Neuronal stem cell (in vitro differentiated cells): Measurements from ENCODE around the gene RNU6-9.

Experiments
- DNase-seq: peaks from one replicate; pipeline ENCODE4 v3.0.0-alpha.2; 2013; ENCODE audit warnings: low spot score
- H2AFZ ChIP-seq: one replicate; pipeline ENCODE4 v1.6.1; 2013; ENCODE audit warnings: mild to moderate bottlenecking, low read length, inconsistent platforms
- H2AK5ac ChIP-seq: 2 replicates; pipeline ENCODE4 v1.6.1; 2013; ENCODE audit warnings: low read depth, mild to moderate bottlenecking, inconsistent platforms, low read length, moderate library complexity, mixed read lengths
- H2BK120ac ChIP-seq: 2 replicates; pipeline ENCODE4 v1.6.1; 2013; ENCODE audit warnings: low read depth, mild to moderate bottlenecking, inconsistent platforms, low read length, moderate library complexity, mixed read lengths
- H2BK12ac ChIP-seq: one replicate; pipeline ENCODE4 v1.6.1; 2013; ENCODE audit warnings: low read length, inconsistent platforms
- H2BK15ac ChIP-seq: 2 replicates; pipeline ENCODE4 v1.6.1; 2013; ENCODE audit warnings: mild to moderate bottlenecking, low read length, inconsistent platforms, mixed read lengths
- H2BK5ac ChIP-seq: one replicate; pipeline ENCODE4 v1.6.1; 2013; ENCODE audit warnings: inconsistent platforms, mild to moderate bottlenecking, low read length, moderate library complexity
- H3K14ac ChIP-seq: one replicate; pipeline ENCODE4 v1.6.1; 2013; ENCODE audit warnings: low read length, inconsistent platforms
- H3K18ac ChIP-seq: 2 replicates; pipeline ENCODE4 v1.6.1; 2013; ENCODE audit warnings: low read length, inconsistent platforms
- H3K23ac ChIP-seq: 2 replicates; pipeline ENCODE4 v1.6.1; 2013; ENCODE audit warnings: low read depth, mild to moderate bottlenecking, mixed read lengths, low read length, inconsistent platforms; ENCODE audit not compliant: poor library complexity
- H3K27ac ChIP-seq: replicated peaks from 3 replicates; pipeline ENCODE4 v1.5.1; 2013; ENCODE audit warnings: low read length, inconsistent platforms
- H3K27me3 ChIP-seq, 3 experiments: 2 replicates each; pipeline ENCODE4 v1.6.1; 2013; ENCODE audit warnings: low read length in 3 of 3, mild to moderate bottlenecking in 2 of 3, inconsistent platforms in 1 of 3, low read depth in 1 of 3, mixed read lengths in 1 of 3, moderate library complexity in 1 of 3; ENCODE audit not compliant: control insufficient read depth in 3 of 3, insufficient read depth in 3 of 3
- H3K36me3 ChIP-seq, 2 donors: replicated peaks in 1 of 2; 2 replicates each; pipeline ENCODE4 v1.6.1; 2013; ENCODE audit warnings: low read length in 2 of 2; ENCODE audit not compliant: control insufficient read depth in 2 of 2, insufficient read depth in 2 of 2
- H3K4ac ChIP-seq: 2 replicates; pipeline ENCODE4 v1.6.1; 2013; ENCODE audit warnings: inconsistent platforms, mild to moderate bottlenecking, low read length, moderate library complexity
- H3K4me1 ChIP-seq, 2 donors: 1 replicate in 1 of 2; 2 replicates in 1 of 2; pipeline ENCODE4 v1.6.1; 2013; ENCODE audit warnings: low read length in 2 of 2, low read depth in 1 of 2; ENCODE audit not compliant: control insufficient read depth in 2 of 2, insufficient read depth in 1 of 2
- H3K4me2 ChIP-seq: one replicate; pipeline ENCODE4 v1.6.1; 2013; ENCODE audit warnings: mild to moderate bottlenecking, low read length, inconsistent platforms; ENCODE audit not compliant: insufficient read depth, poor library complexity, severe bottlenecking
- H3K4me3 ChIP-seq, 2 donors: 2 replicates each; pipeline ENCODE4 v1.5.1; 2013; ENCODE audit warnings: low read length in 2 of 2, mild to moderate bottlenecking in 2 of 2, inconsistent platforms in 1 of 2, moderate library complexity in 1 of 2
- H3K79me1 ChIP-seq: one replicate; pipeline ENCODE4 v1.6.1; 2013; ENCODE audit warnings: low read depth, mild to moderate bottlenecking, inconsistent platforms, low read length, moderate library complexity
- H3K9ac ChIP-seq: one replicate; pipeline ENCODE4 v1.6.1; 2013; ENCODE audit warnings: mild to moderate bottlenecking, low read depth, low read length, inconsistent platforms; ENCODE audit not compliant: poor library complexity
- H3K9me3 ChIP-seq, 2 donors: replicated peaks in 1 of 2; 2 replicates each; pipeline versions ENCODE3 to v1.6.1; 2013; ENCODE audit warnings: low read length in 2 of 2, mild to moderate bottlenecking in 2 of 2, inconsistent platforms in 1 of 2, low read depth in 1 of 2, mixed read lengths in 1 of 2, moderate library complexity in 1 of 2; ENCODE audit not compliant: control insufficient read depth in 2 of 2, insufficient read depth in 1 of 2
- H4K8ac ChIP-seq: one replicate; pipeline ENCODE4 v1.6.1; 2013; ENCODE audit warnings: low read depth, mild to moderate bottlenecking, inconsistent platforms, low read length, moderate library complexity
- H4K91ac ChIP-seq: one replicate; pipeline ENCODE4 v1.6.1; 2013; ENCODE audit warnings: low read length, low read depth, mild to moderate bottlenecking, inconsistent platforms; ENCODE audit not compliant: poor library complexity
- WGBS, 2 donors: extraction: QIAGEN DNeasy Blood & Tissue Kit; methylation state at CpG; one replicate each; pipeline ENCODE4 v1.1.7; 2013; ENCODE audit warnings: missing lambda C conversion rate in 2 of 2, mixed read lengths in 1 of 2; ENCODE audit not compliant: insufficient read length in 2 of 2, insufficient replicate concordance in 1 of 2; ENCODE audit errors: extremely low coverage in 2 of 2; 5-methylcytosine and 5-hydroxymethylcytosine counted together

RNU6-9 gene

DNA sequence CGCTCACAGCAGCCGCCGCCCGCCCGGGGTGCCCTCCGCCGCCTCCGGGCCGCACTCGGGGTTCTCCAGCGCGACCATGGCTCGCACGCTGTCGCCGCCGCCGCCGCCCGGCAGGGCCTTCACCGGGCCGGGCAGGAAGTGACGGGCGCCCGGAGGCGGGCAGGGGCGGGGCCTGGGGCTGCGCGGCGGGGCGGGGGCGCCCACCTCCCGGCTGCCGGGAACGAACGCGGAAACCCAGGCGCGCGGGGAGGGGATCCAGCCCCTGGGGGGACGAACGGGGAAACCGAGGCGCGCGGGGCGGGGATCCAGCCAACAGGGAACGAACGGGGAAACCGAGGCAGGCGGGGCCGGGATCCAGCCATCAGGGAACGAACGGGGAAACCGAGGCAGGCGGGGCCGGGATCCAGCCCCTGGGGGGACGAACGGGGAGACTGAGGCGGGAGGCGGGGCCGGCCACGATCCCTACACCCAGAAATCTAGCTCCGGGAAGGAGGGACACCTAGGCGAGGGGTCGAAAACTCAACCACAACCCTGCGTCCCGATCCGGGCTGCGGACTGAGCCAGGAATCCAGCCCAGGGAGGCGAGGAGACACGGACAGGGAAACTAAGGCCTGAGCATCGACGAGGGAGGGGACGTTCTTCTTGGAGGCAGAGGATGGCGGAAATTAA lies 19.9 kb downstream of the RNU6-9 start, which contains the start of gene R3HDM4:
Gene R3HDM4 (minus strand): TSS at position 140 of the 669 bp plus-strand sequence. CDS start 62 bp downstream, at position 78.
- Histone ChIP-seq H3K27ac (no peak within 1 kb of the TSS), H3K9me3 (no peaks in the 10 kb centered on the region), H3K4ac (peak within 1 kb of the TSS; percentile 53)

DNA sequence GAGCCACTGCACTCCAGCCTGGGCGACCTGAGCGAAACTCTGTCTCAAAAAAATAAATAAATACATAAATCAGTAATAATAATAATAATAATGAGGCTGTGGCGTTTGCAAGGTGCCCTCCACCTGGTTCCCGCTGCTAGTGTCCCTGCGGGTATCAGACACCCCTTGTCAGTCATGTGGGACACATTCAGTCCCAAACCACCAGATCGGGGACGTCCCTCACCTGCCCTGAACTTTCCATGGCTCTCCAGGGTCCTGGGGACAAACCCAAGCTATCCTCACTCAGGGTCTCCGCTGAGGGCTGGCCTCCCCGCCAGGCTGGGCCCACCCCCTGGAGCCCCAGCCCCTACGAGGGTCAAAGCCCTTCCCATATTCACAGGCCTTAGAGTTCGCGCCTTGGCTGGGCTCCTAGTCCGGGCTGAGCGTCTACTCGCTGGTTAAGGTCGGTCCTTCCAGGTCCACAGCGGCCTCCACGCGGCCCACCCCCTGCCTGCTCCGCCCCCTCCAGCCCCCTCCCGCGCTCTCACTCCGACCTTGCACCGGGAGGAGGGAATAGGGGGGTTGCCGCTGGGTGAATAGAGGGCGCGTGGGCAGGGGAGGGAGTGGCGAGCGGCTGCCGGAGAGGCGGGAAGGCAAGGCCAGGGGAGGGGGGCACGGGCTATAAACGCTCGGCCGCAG lies 23.5 kb downstream of the RNU6-9 start:
- peaks cover 5% of the 10 kb centered on the region for H3K79me1 ChIP-seq
- peaks cover 0 to 14% of the 10 kb centered on the region in 2 donors for H3K36me3 ChIP-seq
- peaks cover 0 to 50% (median 24%) of the 10 kb centered on the region in 3 experiments for H3K27me3 ChIP-seq
- WGBS, 2 donors: no CpG with 5 or more reads among the region's 35 CpGs
- no peak overlapping the region for H3K27ac ChIP-seq
- H3K4me1 ChIP-seq: peaks cover 6 to 7% of the 10 kb centered on the region in 2 donors
- H2BK120ac ChIP-seq: peak overlapping the region; percentile 94
- H4K8ac ChIP-seq: no peak overlapping the region
- peak overlapping the region; percentile 88 for H3K9ac ChIP-seq
- peak overlapping the region; percentile 39 for H2BK5ac ChIP-seq
- peak overlapping the region; percentile 86 for H3K4me2 ChIP-seq
- H2AK5ac ChIP-seq: peak overlapping the region; percentile 90
- no peak for DNase-seq
- H3K4me3 ChIP-seq: peak overlapping the region; percentile 59 to 80
- H3K14ac ChIP-seq: peak overlapping the region; percentile 94
- H3K9me3 ChIP-seq: no peaks in the 10 kb centered on the region
- H3K23ac ChIP-seq: no peak overlapping the region
- no peak overlapping the region for H4K91ac ChIP-seq
- H2BK15ac ChIP-seq: peak overlapping the region; percentile 98
- H3K4ac ChIP-seq: no peak overlapping the region
- peak overlapping the region; percentile 96 for H3K18ac ChIP-seq
- peak overlapping the region; percentile 90 for H2AFZ ChIP-seq
- no peak overlapping the region for H2BK12ac ChIP-seq

More for the DNA sequence above, 19.9 kb downstream of the RNU6-9 start, which contains the start of gene R3HDM4:
- H4K8ac ChIP-seq: no peak within 1 kb of the TSS
- H2AK5ac ChIP-seq: peak within 1 kb of the TSS; percentile 100
- H3K23ac ChIP-seq: peak within 1 kb of the TSS; percentile 96
- peak within 1 kb of the TSS; percentile 93 for H2AFZ ChIP-seq
- peaks cover 3 to 5% of the 10 kb centered on the region in 2 donors for H3K4me1 ChIP-seq
- no peak within 1 kb of the TSS for H2BK15ac ChIP-seq
- peaks cover 0 to 18% (median 7%) of the 10 kb centered on the region in 3 experiments for H3K27me3 ChIP-seq
- H3K9ac ChIP-seq: peak within 1 kb of the TSS; percentile 91
- H3K18ac ChIP-seq: peak within 1 kb of the TSS; percentile 96
- no CpG with 5 or more reads among the region's 76 CpGs for WGBS, 2 donors
- H3K14ac ChIP-seq: peak within 1 kb of the TSS; percentile 97
- DNase-seq: no peak
- H3K79me1 ChIP-seq: peaks cover 10% of the 10 kb centered on the region
- H3K36me3 ChIP-seq: peaks cover 0 to 5% of the 10 kb centered on the region in 2 donors
- H4K91ac ChIP-seq: peak within 1 kb of the TSS; percentile 85
- peak within 1 kb of the TSS; percentile 91 to 99 for H3K4me3 ChIP-seq
- no peak within 1 kb of the TSS for H2BK12ac ChIP-seq
- H3K4me2 ChIP-seq: peak within 1 kb of the TSS; percentile 96
- no peak within 1 kb of the TSS for H2BK120ac ChIP-seq
- peak within 1 kb of the TSS; percentile 90 for H2BK5ac ChIP-seq

- Histone ChIP-seq H3K18ac (peak within 1 kb of the TSS; percentile 96), H4K91ac (no peak within 1 kb of the TSS), H2BK120ac (peak within 1 kb of the TSS; percentile 94), H4K8ac (no peak within 1 kb of the TSS), H3K4me3 (peak within 1 kb of the TSS; percentile 59 to 80), H3K23ac (peak within 1 kb of the TSS; percentile 73), H3K9me3 (no peaks in the 10 kb centered on the region), H2BK5ac (peak within 1 kb of the TSS; percentile 39), H3K27ac (no peak within 1 kb of the TSS), H2AK5ac (peak within 1 kb of the TSS; percentile 92), H2BK15ac (peak within 1 kb of the TSS; percentile 98), H2AFZ (peak within 1 kb of the TSS; percentile 90), H3K9ac (peak within 1 kb of the TSS; percentile 88), H2BK12ac (peak within 1 kb of the TSS; percentile 94), H3K14ac (peak within 1 kb of the TSS; percentile 94), H3K79me1 (peaks cover 2% of the 10 kb centered on the region), H3K36me3 (peaks cover 0 to 14% of the 10 kb centered on the region in 2 donors), H3K4ac (no peak within 1 kb of the TSS), H3K27me3 (peaks cover 0 to 50% (median 24%) of the 10 kb centered on the region in 3 experiments), H3K4me1 (peaks cover 6 to 7% of the 10 kb centered on the region in 2 donors), H3K4me2 (peak within 1 kb of the TSS; percentile 86)
- WGBS, 2 donors: no CpG with 5 or more reads among the region's 87 CpGs
- peak; percentile 77 for DNase-seq
Observed at GRCh38 chr19:917323-918151, 24.3 kb downstream of the RNU6-9 start, which contains the start of gene KISS1R. TSS of gene KISS1R (plus strand) at chr19:917333. CDS start at chr19:917503, 170 bp downstream.
